ENCODE measurements around the gene EXOC3L2.
A peak's percentile ranks its signal among the peaks of the same experiment; 100 is the strongest.

EXOC3L2 gene

GRCh38 chr19:45184115-45184514 is 61.1 kb downstream of the EXOC3L2 start:
- Histone ChIP-seq H3K27ac (no peak overlapping the region), H3K36me3 (peaks cover 5 to 27% (median 10%) of the 10 kb centered on the region in 11 experiments; a peak in 16 of 22 replicates), H4K20me1 (peaks cover 13 to 62% (median 36%) of the 10 kb centered on the region in 11 experiments; a peak in 18 of 22 replicates), H3K9me3 (replicated peaks in 1 of 11) (no peaks in the 10 kb centered on the region), H3K4me2 (peak overlapping the region; percentile 19 to 69 (median 52); a peak in 21 of 22 replicates), H3K27me3 (no peaks in the 10 kb centered on the region), H3K4me3 (no peak overlapping the region), H3K9ac (no peak overlapping the region), H3K4me1 (peaks cover 39 to 55% (median 47%) of the 10 kb centered on the region in 10 experiments)
- TF ChIP-seq Cebpa-rat (IDR thresholded peaks at IDR 0.05), result no peak

- peaks cover 39 to 55% (median 47%) of the 10 kb centered on the region in 10 experiments for H3K4me1 ChIP-seq
- peak overlapping the region in 3 of 11 experiments; percentile 6 to 34 (median 7); a peak in 1 of 22 replicates for H3K4me2 ChIP-seq
- no peak for TF ChIP-seq Cebpa-rat (IDR thresholded peaks at IDR 0.05)
- no peaks in the 10 kb centered on the region for H3K9me3 ChIP-seq (replicated peaks in 1 of 11)
- H3K36me3 ChIP-seq, result peaks cover 5 to 27% (median 10%) of the 10 kb centered on the region in 11 experiments; a peak in 16 of 22 replicates
- peaks cover 13 to 62% (median 36%) of the 10 kb centered on the region in 11 experiments; a peak in 18 of 22 replicates for H4K20me1 ChIP-seq
- no peak overlapping the region for H3K4me3 ChIP-seq
- no peaks in the 10 kb centered on the region for H3K27me3 ChIP-seq
- H3K27ac ChIP-seq, result no peak overlapping the region
- H3K9ac ChIP-seq, result no peak overlapping the region
Observed at GRCh38 chr19:45182758-45183157, 62.4 kb downstream of the EXOC3L2 start.

GRCh38 chr19:45180936-45181335 is 64.3 kb downstream of the EXOC3L2 start:
- Histone ChIP-seq H3K4me3 (peak overlapping the region in 8 of 10 experiments; percentile 1 to 98 (median 91); a peak in 8 of 20 replicates), H3K9ac (peak overlapping the region in 10 of 11 experiments; percentile 43 to 92 (median 88); a peak in 20 of 22 replicates), H3K9me3 (replicated peaks in 1 of 11) (no peaks in the 10 kb centered on the region), H3K36me3 (peaks cover 5 to 27% (median 10%) of the 10 kb centered on the region in 11 experiments; a peak in 16 of 22 replicates), H3K27me3 (no peaks in the 10 kb centered on the region), H3K27ac (peak overlapping the region in 1 of 11 experiments; percentile 84; a peak in 2 of 22 replicates), H3K4me1 (peaks cover 50 to 71% (median 61%) of the 10 kb centered on the region in 10 experiments), H4K20me1 (peaks cover 13 to 60% (median 36%) of the 10 kb centered on the region in 11 experiments; a peak in 18 of 22 replicates), H3K4me2 (peak overlapping the region; percentile 96 to 100 (median 98))
- no peak for TF ChIP-seq Cebpa-rat (IDR thresholded peaks at IDR 0.05)

- peak overlapping the region; percentile 83 to 98 (median 90) for H3K4me3 ChIP-seq
- peaks cover 5 to 27% (median 10%) of the 10 kb centered on the region in 11 experiments; a peak in 16 of 22 replicates for H3K36me3 ChIP-seq
- peak overlapping the region; percentile 83 to 92 (median 88) for H3K9ac ChIP-seq
- peaks cover 47 to 70% (median 58%) of the 10 kb centered on the region in 10 experiments for H3K4me1 ChIP-seq
- H3K9me3 ChIP-seq (replicated peaks in 1 of 11), result no peaks in the 10 kb centered on the region
- peaks cover 13 to 50% (median 34%) of the 10 kb centered on the region in 11 experiments; a peak in 18 of 22 replicates for H4K20me1 ChIP-seq
- peak overlapping the region; percentile 76 to 88 (median 84) for H3K27ac ChIP-seq
- peak overlapping the region; percentile 96 to 100 (median 98) for H3K4me2 ChIP-seq
- TF ChIP-seq Cebpa-rat (IDR thresholded peaks at IDR 0.05), result no peak
- no peaks in the 10 kb centered on the region for H3K27me3 ChIP-seq
Observed at GRCh38 chr19:45179892-45180370, 65.3 kb downstream of the EXOC3L2 start.

GRCh38 chr19:45179072-45179891 is 65.9 kb downstream of the EXOC3L2 start:
- H4K20me1 ChIP-seq, result peaks cover 13 to 48% (median 34%) of the 10 kb centered on the region in 11 experiments; a peak in 18 of 22 replicates
- H3K9ac ChIP-seq, result peak overlapping the region; percentile 83 to 92 (median 88)
- H3K27me3 ChIP-seq, result no peaks in the 10 kb centered on the region
- H3K36me3 ChIP-seq, result peaks cover 5 to 27% (median 10%) of the 10 kb centered on the region in 11 experiments; a peak in 16 of 22 replicates
- no peaks in the 10 kb centered on the region for H3K9me3 ChIP-seq (replicated peaks in 1 of 11)
- peak overlapping the region; percentile 76 to 88 (median 84) for H3K27ac ChIP-seq
- H3K4me1 ChIP-seq, result peaks cover 45 to 69% (median 56%) of the 10 kb centered on the region in 10 experiments
- H3K4me2 ChIP-seq, result peak overlapping the region; percentile 96 to 100 (median 98)
- no peak for TF ChIP-seq Cebpa-rat (IDR thresholded peaks at IDR 0.05)
- H3K4me3 ChIP-seq, result peak overlapping the region; percentile 83 to 98 (median 90)

GRCh38 chr19:45178262-45179071 is 66.7 kb downstream of the EXOC3L2 start, which contains the start of gene BLOC1S3:
Gene BLOC1S3 (plus strand): TSS chr19:45178784. CDS start chr19:45179297, 513 bp downstream.
- no peaks in the 10 kb centered on the region for H3K27me3 ChIP-seq
- peak within 1 kb of the TSS; percentile 79 to 95 (median 89) for H3K27ac ChIP-seq
- H4K20me1 ChIP-seq, result peaks cover 13 to 48% (median 31%) of the 10 kb centered on the region in 11 experiments; a peak in 18 of 22 replicates
- peak within 1 kb of the TSS; percentile 83 to 93 (median 90) for H3K9ac ChIP-seq
- peaks cover 46 to 70% (median 56%) of the 10 kb centered on the region in 10 experiments for H3K4me1 ChIP-seq
- peak within 1 kb of the TSS; percentile 83 to 98 (median 90) for H3K4me3 ChIP-seq
- H3K9me3 ChIP-seq (replicated peaks in 1 of 11), result no peaks in the 10 kb centered on the region
- peak within 1 kb of the TSS; percentile 96 to 100 (median 98) for H3K4me2 ChIP-seq
- H3K36me3 ChIP-seq, result peaks cover 5 to 27% (median 10%) of the 10 kb centered on the region in 11 experiments; a peak in 16 of 22 replicates
- TF ChIP-seq Cebpa-rat (IDR thresholded peaks at IDR 0.05), result peak in 5 of 11 experiments; percentile 18 to 84 (median 55); a peak in 9 of 22 replicates

GRCh38 chr19:45177817-45178261 is 67.4 kb downstream of the EXOC3L2 start, which contains the start of gene TRAPPC6A:
Gene TRAPPC6A (minus strand): TSS chr19:45178237. CDS start chr19:45178218, 19 bp downstream.
- peaks cover 52 to 70% (median 59%) of the 10 kb centered on the region in 10 experiments for H3K4me1 ChIP-seq
- H3K36me3 ChIP-seq, result peaks cover 5 to 25% (median 10%) of the 10 kb centered on the region in 11 experiments; a peak in 16 of 22 replicates
- H3K27me3 ChIP-seq, result no peaks in the 10 kb centered on the region
- H3K27ac ChIP-seq, result peak within 1 kb of the TSS; percentile 79 to 95 (median 89)
- peaks cover 13 to 45% (median 31%) of the 10 kb centered on the region in 11 experiments; a peak in 18 of 22 replicates for H4K20me1 ChIP-seq
- H3K9me3 ChIP-seq (replicated peaks in 1 of 11), result no peaks in the 10 kb centered on the region
- H3K4me3 ChIP-seq, result peak within 1 kb of the TSS; percentile 83 to 98 (median 90)
- peak within 1 kb of the TSS; percentile 96 to 100 (median 98) for H3K4me2 ChIP-seq
- peak within 1 kb of the TSS; percentile 83 to 93 (median 90) for H3K9ac ChIP-seq
- no peak for TF ChIP-seq Cebpa-rat (IDR thresholded peaks at IDR 0.05)

All from BLaER1 treated with 17β-estradiol and CSF1 and Interleukin-3, amounts not matched to agents 10 nM and 100 nM (cell line).